ENCODE data around the gene PCED1B.

DNA sequence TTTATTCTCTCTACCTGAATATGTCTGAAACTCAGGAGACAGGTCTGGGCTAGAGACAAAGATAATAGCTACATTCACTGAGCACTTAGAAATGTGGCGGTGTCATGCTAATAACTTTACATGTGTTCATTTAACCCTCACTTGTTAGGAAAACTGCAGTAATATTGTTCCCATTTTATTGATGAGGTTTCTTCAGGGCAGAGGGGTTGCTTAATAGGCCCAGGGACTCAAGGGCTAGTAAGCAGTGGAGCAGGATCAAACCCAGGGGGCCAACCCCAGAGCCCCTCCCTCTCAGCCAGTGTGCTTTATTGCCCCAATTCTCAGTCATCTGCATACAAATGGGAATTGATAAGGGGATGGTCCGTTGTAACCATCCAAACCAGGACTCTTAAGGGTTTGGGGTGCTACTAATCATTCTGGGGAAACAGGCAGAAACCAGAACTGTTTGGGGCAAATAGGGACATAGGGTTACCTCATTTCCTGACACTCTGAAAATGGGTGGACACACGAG, 143.2 kb downstream of the PCED1B start:
- TF ChIP-seq, protein P1, sequence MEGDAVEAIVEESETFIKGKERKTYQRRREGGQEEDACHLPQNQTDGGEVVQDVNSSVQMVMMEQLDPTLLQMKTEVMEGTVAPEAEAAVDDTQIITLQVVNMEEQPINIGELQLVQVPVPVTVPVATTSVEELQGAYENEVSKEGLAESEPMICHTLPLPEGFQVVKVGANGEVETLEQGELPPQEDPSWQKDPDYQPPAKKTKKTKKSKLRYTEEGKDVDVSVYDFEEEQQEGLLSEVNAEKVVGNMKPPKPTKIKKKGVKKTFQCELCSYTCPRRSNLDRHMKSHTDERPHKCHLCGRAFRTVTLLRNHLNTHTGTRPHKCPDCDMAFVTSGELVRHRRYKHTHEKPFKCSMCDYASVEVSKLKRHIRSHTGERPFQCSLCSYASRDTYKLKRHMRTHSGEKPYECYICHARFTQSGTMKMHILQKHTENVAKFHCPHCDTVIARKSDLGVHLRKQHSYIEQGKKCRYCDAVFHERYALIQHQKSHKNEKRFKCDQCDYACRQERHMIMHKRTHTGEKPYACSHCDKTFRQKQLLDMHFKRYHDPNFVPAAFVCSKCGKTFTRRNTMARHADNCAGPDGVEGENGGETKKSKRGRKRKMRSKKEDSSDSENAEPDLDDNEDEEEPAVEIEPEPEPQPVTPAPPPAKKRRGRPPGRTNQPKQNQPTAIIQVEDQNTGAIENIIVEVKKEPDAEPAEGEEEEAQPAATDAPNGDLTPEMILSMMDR (IDR thresholded peaks at IDR 0.05): no peak
- TF ChIP-seq POLR2A (IDR thresholded peaks at IDR 0.05): no peak
